ENCODE measurements around the gene FRS2.

FRS2 gene

GRCh38 chr12:69464428-69464827, 5.8 kb upstream of the FRS2 start:
- DNase-seq (ENCODE audit: low spot score): no peak

- no peak for DNase-seq (ENCODE audit: low spot score)
Observed at GRCh38 chr12:69466867-69467266, 3.3 kb upstream of the FRS2 start.

GRCh38 chr12:69467366-69467765, 2.8 kb upstream of the FRS2 start:
- DNase-seq (ENCODE audit: low spot score): no peak

- no peak for DNase-seq (ENCODE audit: low spot score)
Observed at GRCh38 chr12:69468237-69469026, 1.8 kb upstream of the FRS2 start.

GRCh38 chr12:69469854-69470188, 367 bp upstream of the FRS2 start:
- no peak for DNase-seq (ENCODE audit: low spot score)

- DNase-seq (ENCODE audit: low spot score): no peak
Observed at GRCh38 chr12:69471076-69471430, 865 bp downstream of the FRS2 start.

- DNase-seq (ENCODE audit: low spot score): no peak
Observed at GRCh38 chr12:69471667-69472385, 1.6 kb downstream of the FRS2 start.

GRCh38 chr12:69473262-69473661, 3.1 kb downstream of the FRS2 start:
- no peak for DNase-seq (ENCODE audit: low spot score)

GRCh38 chr12:69474456-69474855, 4.3 kb downstream of the FRS2 start:
- no peak for DNase-seq (ENCODE audit: low spot score)

- DNase-seq (ENCODE audit: low spot score): no peak
Observed at GRCh38 chr12:69475237-69475975, 5.2 kb downstream of the FRS2 start.

GRCh38 chr12:69476276-69477017, 6.3 kb downstream of the FRS2 start:
- no peak for DNase-seq (ENCODE audit: low spot score)

- no peak for DNase-seq (ENCODE audit: low spot score)
Observed at GRCh38 chr12:69479675-69480074, 9.5 kb downstream of the FRS2 start.

GRCh38 chr12:69480698-69481097, 10.5 kb downstream of the FRS2 start:
- no peak for DNase-seq (ENCODE audit: low spot score)

GRCh38 chr12:69481133-69481532, 10.9 kb downstream of the FRS2 start:
- DNase-seq (ENCODE audit: low spot score): no peak

GRCh38 chr12:69483700-69484099, 13.5 kb downstream of the FRS2 start:
- no peak for DNase-seq (ENCODE audit: low spot score)

- no peak for DNase-seq (ENCODE audit: low spot score)
Observed at GRCh38 chr12:69484428-69484827, 14.2 kb downstream of the FRS2 start.

- DNase-seq (ENCODE audit: low spot score): no peak
Observed at GRCh38 chr12:69490920-69491643, 20.9 kb downstream of the FRS2 start.

- DNase-seq (ENCODE audit: low spot score): no peak
Observed at GRCh38 chr12:69492739-69493138, 22.6 kb downstream of the FRS2 start.

- DNase-seq (ENCODE audit: low spot score): no peak
Observed at GRCh38 chr12:69495071-69495470, 24.9 kb downstream of the FRS2 start.

GRCh38 chr12:69497308-69498026, 27.3 kb downstream of the FRS2 start:
- DNase-seq (ENCODE audit: low spot score): no peak

GRCh38 chr12:69500631-69501030, 30.4 kb downstream of the FRS2 start:
- DNase-seq (ENCODE audit: low spot score): no peak
